ENCODE measurements around the gene DSN1. TPM values are rescaled to one million over a fixed set of nuclear protein-coding genes. Genes with fewer than 3 reads are reported as not detected.
A peak's percentile ranks its signal among the peaks of the same experiment; 100 is the strongest.

DSN1 gene
- total RNA-seq, 2 experiments from 2014 or later = 36.0 to 42.7 TPM

- ATAC-seq (no peak), DNase-seq (no peak)
- Mint-ChIP-seq H3K36me3 (peaks cover 2% of the 10 kb centered on the region), H3K4me3 (no peak overlapping the region), H3K27ac (no peak overlapping the region), H3K27me3 (no peaks in the 10 kb centered on the region), H3K9me3 (ENCODE audit: low read depth) (no peaks in the 10 kb centered on the region), H3K4me1 (peaks cover 20% of the 10 kb centered on the region)
- CTCF ChIA-PET = interaction anchor here (0.9 to 1.4 kb wide), 3 partner anchors 17 to 98 kb away, joined by 3 read pairs; no protein-coding TSS in a partner anchor
Observed at GRCh38 chr20:36741072-36741471, 32.5 kb downstream of the DSN1 start.

GRCh38 chr20:36737183-36737499 lies 36.4 kb downstream of the DSN1 start:
- peaks cover 37% of the 10 kb centered on the region for H3K4me1 Mint-ChIP-seq
- no peak overlapping the region for H3K27ac Mint-ChIP-seq
- ATAC-seq (no peak), DNase-seq (no peak)
- H3K9me3 Mint-ChIP-seq (ENCODE audit: low read depth) = no peaks in the 10 kb centered on the region
- no peaks in the 10 kb centered on the region for H3K36me3 Mint-ChIP-seq
- H3K4me3 Mint-ChIP-seq = no peak overlapping the region
- H3K27me3 Mint-ChIP-seq = no peaks in the 10 kb centered on the region
- CTCF ChIA-PET = interaction anchor here (0.6 to 1.7 kb wide), 3 partner anchors 18 to 422 kb away, joined by 3 to 6 read pairs (median 4); no protein-coding TSS in a partner anchor

GRCh38 chr20:36736451-36737182 lies 36.9 kb downstream of the DSN1 start:
- CTCF ChIA-PET = interaction anchor here (0.6 to 2.4 kb wide), 7 partner anchors 9 to 423 kb away, joined by 3 to 14 read pairs (median 4); partner anchors contain the start of genes DSN1 and NDRG3
- no peak overlapping the region for H3K4me3 Mint-ChIP-seq
- no peak for DNase-seq
- peaks cover 35% of the 10 kb centered on the region for H3K4me1 Mint-ChIP-seq
- H3K27ac Mint-ChIP-seq = peak overlapping the region; percentile 43
- no peaks in the 10 kb centered on the region for H3K36me3 Mint-ChIP-seq
- H3K27me3 Mint-ChIP-seq = no peaks in the 10 kb centered on the region
- ATAC-seq = no peak
- no peaks in the 10 kb centered on the region for H3K9me3 Mint-ChIP-seq (ENCODE audit: low read depth)

GRCh38 chr20:36732456-36732855 lies 41.1 kb downstream of the DSN1 start:
- DNase-seq = no peak
- no peaks in the 10 kb centered on the region for H3K9me3 Mint-ChIP-seq (ENCODE audit: low read depth)
- peaks cover 48% of the 10 kb centered on the region for H3K4me1 Mint-ChIP-seq
- peak overlapping the region; percentile 70 for H3K27ac Mint-ChIP-seq
- no peaks in the 10 kb centered on the region for H3K27me3 Mint-ChIP-seq
- CTCF ChIA-PET = interaction anchor here (2.0 to 2.5 kb wide), 4 partner anchors 10 to 127 kb away, joined by 8 to 15 read pairs (median 10); partner anchors contain the start of genes NDRG3 and RAB5IF
- no peak overlapping the region for H3K4me3 Mint-ChIP-seq
- ATAC-seq = no peak
- peaks cover 2% of the 10 kb centered on the region for H3K36me3 Mint-ChIP-seq

- DNase-seq = peak; percentile 49
- Mint-ChIP-seq H3K4me3 (no peak overlapping the region), H3K27ac (peak overlapping the region; percentile 45), H3K4me1 (peaks cover 31% of the 10 kb centered on the region), H3K36me3 (peaks cover 2% of the 10 kb centered on the region), H3K9me3 (ENCODE audit: low read depth) (no peaks in the 10 kb centered on the region), H3K27me3 (no peaks in the 10 kb centered on the region)
- CTCF ChIA-PET = interaction anchor here (0.6 to 2.3 kb wide), 16 partner anchors 17 to 252 kb away, joined by 3 to 16 read pairs (median 4); partner anchors contain the start of genes NDRG3 and SLA2
- peak; percentile 61 for ATAC-seq
Observed at GRCh38 chr20:36728986-36729385, 44.6 kb downstream of the DSN1 start.

GRCh38 chr20:36726168-36726567 lies 47.4 kb downstream of the DSN1 start:
- H3K27ac Mint-ChIP-seq = no peak overlapping the region
- no peak for ATAC-seq
- H3K4me1 Mint-ChIP-seq = peaks cover 12% of the 10 kb centered on the region
- no peaks in the 10 kb centered on the region for H3K27me3 Mint-ChIP-seq
- H3K4me3 Mint-ChIP-seq = no peak overlapping the region
- peaks cover 5% of the 10 kb centered on the region for H3K36me3 Mint-ChIP-seq
- H3K9me3 Mint-ChIP-seq (ENCODE audit: low read depth) = no peaks in the 10 kb centered on the region
- DNase-seq = no peak
- CTCF ChIA-PET = interaction anchor here (1.0 to 1.1 kb wide), 2 partner anchors 19 to 47 kb away, joined by 3 read pairs; partner anchors contain the start of gene DSN1

GRCh38 chr20:36720510-36720909 lies 53.1 kb downstream of the DSN1 start:
- ATAC-seq (peak; percentile 60), DNase-seq (no peak)
- H3K27me3 Mint-ChIP-seq = no peaks in the 10 kb centered on the region
- CTCF ChIA-PET = interaction anchor here (1.3 to 1.6 kb wide), 2 partner anchors 34 to 88 kb away, joined by 3 to 5 read pairs; no protein-coding TSS in a partner anchor
- peaks cover 5% of the 10 kb centered on the region for H3K4me1 Mint-ChIP-seq
- peak overlapping the region; percentile 59 for H3K27ac Mint-ChIP-seq
- H3K36me3 Mint-ChIP-seq = peaks cover 10% of the 10 kb centered on the region
- no peaks in the 10 kb centered on the region for H3K9me3 Mint-ChIP-seq (ENCODE audit: low read depth)
- H3K4me3 Mint-ChIP-seq = no peak overlapping the region

- H3K4me1 Mint-ChIP-seq = peaks cover 5% of the 10 kb centered on the region
Observed at GRCh38 chr20:36717657-36718056, 55.9 kb downstream of the DSN1 start.

GRCh38 chr20:36717021-36717420 lies 56.5 kb downstream of the DSN1 start:
- Mint-ChIP-seq H3K27ac (no peak overlapping the region), H3K4me3 (no peak overlapping the region), H3K36me3 (peaks cover 9% of the 10 kb centered on the region), H3K9me3 (ENCODE audit: low read depth) (no peaks in the 10 kb centered on the region), H3K27me3 (no peaks in the 10 kb centered on the region), H3K4me1 (peaks cover 5% of the 10 kb centered on the region)
- no peak for ATAC-seq
- CTCF ChIA-PET = interaction anchor here (0.8 to 2.4 kb wide), 6 partner anchors 16 to 146 kb away, joined by 3 to 5 read pairs (median 4); a partner anchor contains a TSS
- DNase-seq = no peak

More at GRCh38 chr20:36717657-36718056, 55.9 kb downstream of the DSN1 start:
- Mint-ChIP-seq H3K27ac (no peak overlapping the region), H3K27me3 (no peaks in the 10 kb centered on the region), H3K36me3 (peaks cover 9% of the 10 kb centered on the region), H3K4me3 (no peak overlapping the region), H3K9me3 (ENCODE audit: low read depth) (no peaks in the 10 kb centered on the region)
- CTCF ChIA-PET = interaction anchor here (1.0 to 2.4 kb wide), 6 partner anchors 24 to 146 kb away, joined by 3 to 5 read pairs (median 4); a partner anchor contains a TSS
- DNase-seq (peak; percentile 43), ATAC-seq (no peak)

- Mint-ChIP-seq H3K4me1 (no peaks in the 10 kb centered on the region), H3K4me3 (no peak overlapping the region), H3K9me3 (ENCODE audit: low read depth) (no peaks in the 10 kb centered on the region), H3K36me3 (no peaks in the 10 kb centered on the region), H3K27me3 (no peaks in the 10 kb centered on the region), H3K27ac (no peak overlapping the region)
- CTCF ChIA-PET = interaction anchor here (1.1 kb wide), 1 partner anchor 206 kb away, joined by 7 read pairs; no protein-coding TSS in a partner anchor
- DNase-seq (no peak), ATAC-seq (no peak)
Observed at GRCh38 chr20:36712775-36713174, 60.8 kb downstream of the DSN1 start.

- H3K4me3 Mint-ChIP-seq = no peak overlapping the region
- H3K9me3 Mint-ChIP-seq (ENCODE audit: low read depth) = no peaks in the 10 kb centered on the region
- H3K4me1 Mint-ChIP-seq = no peaks in the 10 kb centered on the region
- DNase-seq (no peak), ATAC-seq (no peak)
- no peaks in the 10 kb centered on the region for H3K27me3 Mint-ChIP-seq
- no peaks in the 10 kb centered on the region for H3K36me3 Mint-ChIP-seq
- no peak overlapping the region for H3K27ac Mint-ChIP-seq
- CTCF ChIA-PET = no interaction called here
Observed at GRCh38 chr20:36709126-36709525, 64.4 kb downstream of the DSN1 start.

- H3K4me3 Mint-ChIP-seq = no peak overlapping the region
- H3K36me3 Mint-ChIP-seq = no peaks in the 10 kb centered on the region
- H3K27me3 Mint-ChIP-seq = no peaks in the 10 kb centered on the region
- DNase-seq (no peak), ATAC-seq (no peak)
- no peaks in the 10 kb centered on the region for H3K9me3 Mint-ChIP-seq (ENCODE audit: low read depth)
- CTCF ChIA-PET = no interaction called here
- H3K4me1 Mint-ChIP-seq = no peaks in the 10 kb centered on the region
- no peak overlapping the region for H3K27ac Mint-ChIP-seq
Observed at GRCh38 chr20:36703530-36703929, 70.0 kb downstream of the DSN1 start.
